ENCODE results near the gene FERMT3. TPM values are rescaled to one million over a fixed set of nuclear protein-coding genes. Genes with fewer than 3 reads are reported as not detected.

The FERMT3 gene
- total and polyA plus RNA-seq, 2 donors (not counting 3 experiments of a cell fraction or from before 2014, with no cell fraction given): 64.4 to 100 TPM

DNA sequence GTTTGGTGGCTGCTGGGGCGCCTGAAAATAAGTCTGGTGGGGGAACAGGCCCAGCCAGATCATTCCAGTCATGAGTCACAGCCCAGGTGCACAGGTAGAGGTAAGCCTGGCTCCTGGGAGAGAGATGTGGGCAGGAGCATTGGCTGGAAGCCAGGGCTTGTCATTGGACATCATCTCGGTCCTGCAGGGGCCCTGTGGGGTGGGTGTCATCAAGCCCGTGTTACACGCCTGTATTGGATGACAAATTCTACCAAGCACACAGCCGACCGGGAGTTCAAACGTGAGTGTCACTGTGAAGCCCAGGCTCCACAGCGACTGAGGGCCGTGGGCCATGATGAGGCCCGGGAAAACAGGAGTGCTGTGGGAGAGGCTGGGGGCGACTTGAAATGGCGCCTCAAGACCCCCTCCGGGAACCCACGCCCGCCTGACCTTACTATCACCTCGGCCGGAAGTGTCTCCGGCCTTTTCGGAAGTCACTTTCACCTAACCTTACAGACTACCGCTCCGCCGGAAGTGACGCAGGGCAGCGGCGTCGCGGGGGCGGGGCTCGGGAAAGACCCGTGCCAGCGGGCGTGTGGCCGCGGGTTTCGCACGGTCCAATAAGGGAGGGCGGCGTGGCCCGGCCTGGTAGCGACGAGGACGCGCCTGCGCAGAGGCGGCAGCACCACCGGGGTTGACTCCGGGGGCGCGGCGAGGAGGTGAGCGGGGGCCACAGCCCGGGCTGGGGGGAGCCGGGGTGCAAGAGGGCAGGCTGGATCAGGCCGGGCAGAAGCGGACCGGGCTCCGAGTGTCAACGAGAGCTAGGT is 34.1 kb downstream of the FERMT3 start, which contains the start of gene FKBP2:
Gene FKBP2, plus strand, starts transcription at position 661 of the 806 bp plus-strand sequence. CDS start 1,293 bp downstream, outside the sequence.
- H3K4me3 ChIP-seq (replicated peaks in 1 of 3; ENCODE audit: insufficient read depth in 1 of 3, low read depth in 1 of 3, low read length in 3 of 3): peak within 1 kb of the TSS; percentile 67 to 93 (median 67)
- ChIA-PET POLR2A (interaction anchor here (0.7 to 1.0 kb wide), 4 partner anchors 15 to 31 kb away, joined by 3 to 10 read pairs (median 3); partner anchors contain the start of genes NUDT22 and TRPT1), CTCF (interaction anchor here (0.8 to 4.1 kb wide), 5 partner anchors 36 to 116 kb away, joined by 3 to 27 read pairs (median 5); partner anchors contain the start of gene STIP1)
- BruUV-seq (replicated peaks): TSS peak; percentile 50
- peaks cover 15% of the 10 kb centered on the region for H3K4me1 ChIP-seq (ENCODE audit: control insufficient read depth, extremely low read depth, insufficient read depth, low read length)
- DNase-seq (ENCODE audit: low read depth, low spot score) (peak; percentile 97), FAIRE-seq (no peak)
- no peaks in the 10 kb centered on the region for H4K20me1 ChIP-seq (replicated peaks; ENCODE audit: control insufficient read depth, extremely low read depth, insufficient read depth, low read length)
- dilution Hi-C loops (cut with MboI; ENCODE audit: extremely low pct_ligation_motif_present, low sequenced_read_pairs) (no loop called here), intact Hi-C loops (cut with micrococcal nuclease) (loop anchor here (1.0 to 5.0 kb wide), 6 partner anchors 10 to 240 kb away; partner anchors contain the start of genes DNAJC4, ESRRA, NUDT22 and RPS6KA4)
- H3K36me3 ChIP-seq (ENCODE audit: control insufficient read depth in 2 of 2, extremely low read depth in 1 of 2, insufficient read depth in 2 of 2, low read length in 2 of 2): peaks cover 6 to 20% of the 10 kb centered on the region in 2 experiments
- H3K9ac ChIP-seq (replicated peaks; ENCODE audit: extremely low read depth, insufficient read depth, low read length): peak within 1 kb of the TSS; percentile 73
- H2AFZ ChIP-seq (ENCODE audit: low read depth, low read length): peak within 1 kb of the TSS; percentile 42
- H3K79me2 ChIP-seq (ENCODE audit: control insufficient read depth, insufficient read depth, low read length): peaks cover 32% of the 10 kb centered on the region
- H3K4me2 ChIP-seq (ENCODE audit: insufficient read depth, low read length): peak within 1 kb of the TSS; percentile 55
- H3K27ac ChIP-seq (ENCODE audit: insufficient read depth, low read depth, low read length): peak within 1 kb of the TSS; percentile 88
- H3K27me3 ChIP-seq (ENCODE audit: control insufficient read depth in 2 of 2, insufficient read depth in 2 of 2, low read length in 2 of 2): no peaks in the 10 kb centered on the region
- no peaks in the 10 kb centered on the region for H3K9me3 ChIP-seq (replicated peaks; ENCODE audit: control insufficient read depth, insufficient read depth, low read length)
- TF ChIP-seq POLR2A (IDR thresholded peaks at IDR 0.05; ENCODE audit: low read depth, low read length) (peak; percentile 1), JUN (IDR thresholded peaks at IDR 0.05; ENCODE audit: borderline replicate concordance, insufficient read depth, insufficient read length, low read depth) (no peak), POLR2AphosphoS5 (IDR thresholded peaks at IDR 0.05; ENCODE audit: insufficient read depth, low read depth, low read length) (peak; percentile 26)
- TF ChIP-seq, protein P1, sequence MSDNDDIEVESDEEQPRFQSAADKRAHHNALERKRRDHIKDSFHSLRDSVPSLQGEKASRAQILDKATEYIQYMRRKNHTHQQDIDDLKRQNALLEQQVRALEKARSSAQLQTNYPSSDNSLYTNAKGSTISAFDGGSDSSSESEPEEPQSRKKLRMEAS (IDR thresholded peaks at IDR 0.05; ENCODE audit: insufficient read depth, insufficient read length): peak; percentile 27
- H3K9me1 ChIP-seq (replicated peaks; ENCODE audit: control insufficient read depth, extremely low read depth, insufficient read depth, low read length): no peaks in the 10 kb centered on the region

DNA sequence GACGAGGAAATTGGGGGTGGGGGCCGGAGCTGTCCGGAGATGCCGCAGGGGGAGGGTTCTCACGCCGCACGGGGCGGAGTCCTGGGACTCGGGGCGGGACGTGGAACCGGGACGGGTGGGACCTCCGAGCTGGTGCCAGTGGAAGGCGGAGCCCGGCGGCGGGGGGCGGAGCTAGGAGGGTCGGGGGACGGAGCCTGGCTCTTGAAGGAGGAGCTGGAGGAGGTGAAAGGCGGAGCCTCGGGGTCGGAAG is 34.6 kb downstream of the FERMT3 start:
- peak; percentile 35 for TF ChIP-seq POLR2A (IDR thresholded peaks at IDR 0.05; ENCODE audit: low read depth, low read length)
- no peak for TF ChIP-seq POLR2AphosphoS5 (IDR thresholded peaks at IDR 0.05; ENCODE audit: insufficient read depth, low read depth, low read length)
- TF ChIP-seq EZH2 (IDR thresholded peaks at IDR 0.05; ENCODE audit: borderline replicate concordance, low read depth, low read length, severe bottlenecking): no peak
- TF ChIP-seq FOS (IDR thresholded peaks at IDR 0.05; ENCODE audit: borderline replicate concordance, insufficient read depth, low read length): no peak
- TF ChIP-seq GATA2 (IDR thresholded peaks at IDR 0.05; ENCODE audit: insufficient read depth, insufficient read length, low read depth, low read length): no peak
- no peak for TF ChIP-seq JUN (IDR thresholded peaks at IDR 0.05; ENCODE audit: borderline replicate concordance, insufficient read depth, insufficient read length, low read depth)
- Histone ChIP-seq H3K9me3 (replicated peaks; ENCODE audit: control insufficient read depth, insufficient read depth, low read length) (no peaks in the 10 kb centered on the region), H3K36me3 (ENCODE audit: control insufficient read depth in 2 of 2, extremely low read depth in 1 of 2, insufficient read depth in 2 of 2, low read length in 2 of 2) (peaks cover 6 to 18% of the 10 kb centered on the region in 2 experiments), H3K27me3 (ENCODE audit: control insufficient read depth in 2 of 2, insufficient read depth in 2 of 2, low read length in 2 of 2) (no peaks in the 10 kb centered on the region), H3K4me1 (ENCODE audit: control insufficient read depth, extremely low read depth, insufficient read depth, low read length) (peaks cover 15% of the 10 kb centered on the region), H3K79me2 (ENCODE audit: control insufficient read depth, insufficient read depth, low read length) (peaks cover 38% of the 10 kb centered on the region), H2AFZ (ENCODE audit: low read depth, low read length) (peak overlapping the region; percentile 42), H4K20me1 (replicated peaks; ENCODE audit: control insufficient read depth, extremely low read depth, insufficient read depth, low read length) (no peaks in the 10 kb centered on the region), H3K9ac (replicated peaks; ENCODE audit: extremely low read depth, insufficient read depth, low read length) (peak overlapping the region; percentile 73), H3K9me1 (replicated peaks; ENCODE audit: control insufficient read depth, extremely low read depth, insufficient read depth, low read length) (no peaks in the 10 kb centered on the region), H3K27ac (ENCODE audit: insufficient read depth, low read depth, low read length) (peak overlapping the region; percentile 88), H3K4me3 (replicated peaks in 1 of 3; ENCODE audit: insufficient read depth in 1 of 3, low read depth in 1 of 3, low read length in 3 of 3) (peak overlapping the region; percentile 36 to 75 (median 67)), H3K4me2 (ENCODE audit: insufficient read depth, low read length) (no peak overlapping the region)
- no TSS peak for BruUV-seq (replicated peaks)
- intact Hi-C loops (cut with micrococcal nuclease): loop anchor here (1.0 to 5.0 kb wide), 6 partner anchors 11 to 240 kb away; partner anchors contain the start of genes DNAJC4, ESRRA, NUDT22 and RPS6KA4
- peak; percentile 99 for DNase-seq (ENCODE audit: low read depth, low spot score)
- ChIA-PET CTCF (interaction anchor here (0.8 to 4.1 kb wide), 5 partner anchors 36 to 115 kb away, joined by 3 to 27 read pairs (median 5); partner anchors contain the start of gene STIP1), POLR2A (interaction anchor here (0.7 to 1.0 kb wide), 4 partner anchors 15 to 30 kb away, joined by 3 to 10 read pairs (median 3); partner anchors contain the start of genes NUDT22 and TRPT1)
- FAIRE-seq: peak; percentile 97
- dilution Hi-C loops (cut with MboI; ENCODE audit: extremely low pct_ligation_motif_present, low sequenced_read_pairs): no loop called here

Data from endothelial cell of umbilical vein (primary cell).